Fibroblast of mammary gland (primary cell): ENCODE results near the gene SGCB.

Experiments
- DNase-seq: peaks from one replicate; pipeline ENCODE4 v3.0.0-alpha.2; 2010; ENCODE audit warnings: low read depth
- H3K4me3 ChIP-seq: 2 replicates; pipeline ENCODE4 v1.5.1; 2011; ENCODE audit warnings: low read depth, mild to moderate bottlenecking, low read length, moderate library complexity; ENCODE audit not compliant: control insufficient read depth
- CTCF ChIP-seq: conservative IDR thresholded peaks from 2 replicates; pipeline ENCODE4 v1.5.1; 2011; ENCODE audit warnings: low read depth, low read length, inconsistent platforms; ENCODE audit not compliant: control insufficient read depth, insufficient read depth

Gene SGCB

GRCh38 chr4:52069571-52069970, 31.5 kb upstream of the SGCB start:
- TF ChIP-seq CTCF = no peak
- peak; percentile 8 for DNase-seq
- H3K4me3 ChIP-seq = no peak overlapping the region

- no peak overlapping the region for H3K4me3 ChIP-seq
- DNase-seq = peak; percentile 82
- TF ChIP-seq CTCF = no peak
These were observed 21.3 kb upstream of the SGCB start for GRCh38 chr4:52059372-52059771.

GRCh38 chr4:52058275-52058674, 20.2 kb upstream of the SGCB start:
- no peak overlapping the region for H3K4me3 ChIP-seq
- DNase-seq = no peak
- TF ChIP-seq CTCF = no peak

- no peak for TF ChIP-seq CTCF
- no peak overlapping the region for H3K4me3 ChIP-seq
- peak; percentile 18 for DNase-seq
These were observed 19.1 kb upstream of the SGCB start for GRCh38 chr4:52057196-52057595.

GRCh38 chr4:52054254-52054653, 16.2 kb upstream of the SGCB start:
- H3K4me3 ChIP-seq = no peak overlapping the region
- DNase-seq = no peak
- TF ChIP-seq CTCF = no peak

- TF ChIP-seq CTCF = no peak
- peak overlapping the region; percentile 73 for H3K4me3 ChIP-seq
- no peak for DNase-seq
These were observed 14.3 kb upstream of the SGCB start for GRCh38 chr4:52052475-52052780.

- H3K4me3 ChIP-seq = peak overlapping the region; percentile 73
- peak; percentile 85 for DNase-seq
- TF ChIP-seq CTCF = no peak
These were observed 13.7 kb upstream of the SGCB start for GRCh38 chr4:52051615-52052474.
